ENCODE results near the gene HMG20B. TPM values are rescaled to one million over a fixed set of nuclear protein-coding genes. Genes with fewer than 3 reads are reported as not detected.
A peak's percentile ranks its signal among the peaks of the same experiment; 100 is the strongest.

The HMG20B gene
- total RNA-seq, 4 donors from 2014 or later, result 56.1 to 77.6 (median 76.9) TPM

- DNase-seq, result no peak
- TF ChIP-seq POLR2A (IDR thresholded peaks at IDR 0.05) (no peak), CTCF (IDR thresholded peaks at IDR 0.05) (no peak)
- 82 to 93% methylated on average over 5 to 7 of the region's 34 CpGs for WGBS, 2 donors
- Histone ChIP-seq H3K4me1 (peaks cover 10 to 35% (median 14%) of the 10 kb centered on the region in 3 donors), H3K27me3 (no peaks in the 10 kb centered on the region), H3K36me3 (peaks cover 0 to 37% (median 3%) of the 10 kb centered on the region in 3 donors), H3K27ac (no peak overlapping the region), H3K4me3 (no peak overlapping the region), H3K9me3 (no peaks in the 10 kb centered on the region)
- intact Hi-C loops (cut with DNase I), result no loop called here
Observed at GRCh38 chr19:3550947-3551791, 21.6 kb upstream of the HMG20B start.

GRCh38 chr19:3551792-3552095, 21.0 kb upstream of the HMG20B start:
- 64 to 65% methylated on average over 9 of the region's 9 CpGs for WGBS, 2 donors
- intact Hi-C loops (cut with DNase I), result no loop called here
- Histone ChIP-seq H3K9me3 (no peaks in the 10 kb centered on the region), H3K27ac (no peak overlapping the region), H3K4me1 (peaks cover 16 to 41% (median 20%) of the 10 kb centered on the region in 3 donors), H3K27me3 (no peaks in the 10 kb centered on the region), H3K36me3 (peaks cover 0 to 34% (median 3%) of the 10 kb centered on the region in 3 donors), H3K4me3 (no peak overlapping the region)
- no peak for DNase-seq
- TF ChIP-seq POLR2A (IDR thresholded peaks at IDR 0.05) (no peak), CTCF (IDR thresholded peaks at IDR 0.05) (no peak)

GRCh38 chr19:3554254-3555083, 18.3 kb upstream of the HMG20B start:
- 67 to 76% methylated on average over 15 to 16 of the region's 21 CpGs for WGBS, 2 donors
- TF ChIP-seq CTCF (IDR thresholded peaks at IDR 0.05) (no peak), POLR2A (IDR thresholded peaks at IDR 0.05) (no peak)
- intact Hi-C loops (cut with DNase I), result no loop called here
- Histone ChIP-seq H3K27ac (peak overlapping the region in 3 of 4 donors; percentile 1 to 44 (median 38)), H3K27me3 (no peaks in the 10 kb centered on the region), H3K36me3 (peaks cover 0 to 14% (median 0%) of the 10 kb centered on the region in 3 donors), H3K4me1 (peaks cover 22 to 56% (median 25%) of the 10 kb centered on the region in 3 donors), H3K9me3 (no peaks in the 10 kb centered on the region), H3K4me3 (no peak overlapping the region)
- DNase-seq, result no peak

DNA sequence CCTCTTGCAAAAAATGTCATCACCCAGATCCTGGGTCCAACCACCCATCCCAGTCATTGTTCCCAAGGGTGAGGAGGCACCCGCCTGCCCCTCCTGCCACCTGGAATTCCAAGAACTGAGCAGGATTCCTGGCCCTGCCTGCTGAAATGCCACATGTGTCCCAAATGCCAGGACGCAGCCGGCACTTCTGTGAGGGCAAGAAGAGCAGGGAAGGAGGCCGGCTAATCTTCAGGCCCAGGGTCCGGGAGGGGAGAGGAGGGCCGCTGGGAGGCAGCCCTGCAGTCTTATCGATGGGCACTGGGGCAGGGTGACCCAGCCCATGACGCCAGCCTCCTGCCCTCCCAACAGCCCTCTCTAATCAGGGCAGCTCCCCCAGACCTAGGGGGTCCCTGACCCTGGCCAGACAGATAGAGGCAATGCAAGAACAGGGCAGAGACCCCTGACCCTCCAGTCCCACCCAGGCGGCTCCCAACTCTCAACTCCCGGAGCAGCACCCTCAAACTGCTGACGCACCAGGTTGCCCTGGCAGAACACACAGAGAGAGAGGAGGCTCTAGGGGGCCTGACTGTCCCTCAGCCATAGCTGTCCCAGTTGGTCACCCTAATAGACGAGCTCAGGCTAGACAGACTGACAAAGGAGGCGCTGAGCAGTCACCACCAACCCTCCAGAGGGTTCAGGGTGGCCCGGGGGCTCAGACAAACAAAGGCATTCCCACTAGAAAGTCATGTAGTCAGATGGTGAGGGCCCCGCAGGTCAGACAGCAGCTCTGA, 16.9 kb upstream of the HMG20B start:
- Histone ChIP-seq H3K27ac (peak overlapping the region in 3 of 4 donors; percentile 9 to 88 (median 77)), H3K27me3 (no peaks in the 10 kb centered on the region), H3K4me3 (peak overlapping the region; percentile 76 to 95 (median 76)), H3K36me3 (peaks cover 0 to 2% (median 0%) of the 10 kb centered on the region in 3 donors), H3K9me3 (no peaks in the 10 kb centered on the region), H3K4me1 (peaks cover 22 to 56% (median 25%) of the 10 kb centered on the region in 3 donors)
- intact Hi-C loops (cut with DNase I), result no loop called here
- no peak for DNase-seq
- WGBS, 2 donors, result 81% methylated on average over 8 of the region's 15 CpGs; no CpG with 5 or more reads in 1 of the 2 donors
- no peak for TF ChIP-seq POLR2A (IDR thresholded peaks at IDR 0.05)
- TF ChIP-seq CTCF (IDR thresholded peaks at IDR 0.05), result no peak

All from esophagus squamous epithelium (tissue), 5 donors.